HG03565 (cell line): ENCODE results near the gene PPP6R2.
A peak's percentile ranks its signal among the peaks of the same experiment; 100 is the strongest.
"Not testable (repeated sequence)": the region's sequence is repeated elsewhere in the genome, so short reads cannot be mapped to it uniquely, and the experiment has no call there.

Source experiments
- ATAC-seq: cut with Tn5 transposase; IDR thresholded peaks from one replicate; pipeline ENCODE4 v1.9.1; 2021; ENCODE audit warnings: mild to moderate bottlenecking, moderate library complexity; ENCODE audit not compliant: unreplicated experiment

Gene PPP6R2

GRCh38 chr22:50317674-50318073, 25.5 kb upstream of the PPP6R2 start:
- no peak for ATAC-seq

DNA sequence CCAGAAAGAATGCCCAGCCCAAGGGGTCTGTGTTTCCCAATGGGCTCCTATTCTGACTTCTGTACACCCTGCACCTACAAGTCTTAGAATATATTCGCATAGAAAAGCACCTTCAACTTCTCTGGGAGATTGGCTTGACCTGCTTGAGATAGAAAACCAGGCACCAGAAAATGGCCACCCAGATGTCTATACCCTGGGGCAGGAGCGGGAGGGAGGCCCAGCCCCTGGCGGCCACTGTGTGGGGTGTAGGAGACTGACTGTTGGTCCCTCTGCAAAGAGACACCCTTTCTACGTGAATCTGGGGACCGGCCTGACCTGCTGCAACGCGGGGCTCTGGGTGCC, 24.8 kb upstream of the PPP6R2 start:
- no peak for ATAC-seq

- no peak for ATAC-seq
Measured at GRCh38 chr22:50318698-50319411, 24.3 kb upstream of the PPP6R2 start.

DNA sequence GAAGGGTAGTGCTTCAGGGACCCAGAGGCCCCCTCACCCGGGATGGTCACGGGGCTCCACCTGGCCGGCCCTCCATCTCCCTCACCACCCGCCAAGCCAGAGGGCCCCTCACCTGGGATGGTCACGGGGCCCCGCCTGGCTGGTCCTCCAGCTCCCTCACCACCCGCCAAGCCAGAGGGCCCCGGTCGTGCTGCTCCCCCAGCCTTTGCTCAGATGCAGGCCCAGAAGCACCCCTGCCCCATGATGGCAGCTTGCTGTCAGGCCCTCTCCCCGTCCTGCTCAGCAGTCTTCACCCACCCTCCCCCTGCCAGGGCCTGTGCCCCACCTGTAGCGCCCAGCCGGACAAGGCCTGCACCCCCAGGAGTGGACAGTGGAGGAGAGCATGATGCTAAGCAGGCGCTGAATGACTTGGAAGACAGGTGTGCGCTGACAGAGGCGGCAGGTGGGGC, 23.6 kb upstream of the PPP6R2 start:
- ATAC-seq, result no peak

DNA sequence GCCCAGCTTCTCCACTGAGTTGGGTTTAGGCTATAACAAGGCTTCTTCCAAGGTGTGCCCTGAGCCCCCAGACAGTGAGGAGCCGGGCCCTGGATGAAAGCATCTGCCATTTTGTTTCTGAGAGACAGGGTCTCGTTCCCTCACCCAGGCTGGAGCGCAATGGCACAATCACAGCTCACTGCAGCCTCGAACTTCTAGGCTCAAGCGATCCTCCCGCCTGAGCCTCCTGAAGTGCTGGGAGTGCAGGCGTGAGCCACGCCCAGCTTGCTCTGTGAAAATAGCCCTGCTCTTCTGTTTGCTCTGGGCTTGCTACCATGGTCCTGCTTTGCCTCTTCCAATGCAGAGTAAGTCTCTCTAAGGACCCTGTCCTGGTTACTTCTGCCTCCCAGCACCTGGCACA, 23.0 kb upstream of the PPP6R2 start:
- ATAC-seq, result no peak

- no peak for ATAC-seq
Measured at GRCh38 chr22:50320671-50321325, 22.3 kb upstream of the PPP6R2 start.

DNA sequence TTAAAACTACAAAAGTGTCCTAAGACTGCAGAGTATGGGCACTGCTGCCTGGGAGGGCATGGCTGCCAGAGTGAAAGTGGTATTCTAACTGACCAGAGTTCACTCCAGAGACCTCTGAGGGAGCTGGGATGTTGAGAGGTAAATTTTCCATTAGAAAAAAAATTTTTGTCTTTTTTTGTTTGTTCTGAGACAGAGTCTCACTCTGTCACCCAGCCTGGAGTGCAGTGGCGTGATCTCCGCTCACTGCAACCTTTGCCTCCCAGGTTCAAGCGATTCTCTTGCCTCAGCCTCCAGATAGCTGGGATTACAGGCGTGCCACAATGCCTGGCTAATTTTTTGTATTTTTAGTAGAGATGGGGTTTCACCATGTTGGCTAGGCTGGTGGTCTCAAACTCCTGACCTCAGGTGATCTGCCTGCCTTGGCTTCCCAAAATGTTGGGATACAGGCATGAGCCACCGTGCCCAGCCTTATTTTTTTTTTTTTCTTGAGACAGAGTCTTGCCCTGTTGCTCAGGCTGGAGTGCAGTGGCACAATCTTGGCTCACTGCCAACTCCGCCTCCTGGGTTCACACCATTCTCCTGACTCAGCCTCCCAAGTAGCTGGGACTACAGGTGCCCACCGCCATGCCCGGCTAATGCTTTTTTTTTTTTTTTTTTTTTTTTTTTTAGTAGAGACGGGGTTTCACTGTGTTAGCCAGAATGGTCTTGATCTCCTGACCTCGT, 20.6 kb upstream of the PPP6R2 start:
- not testable (repeated sequence) for ATAC-seq

- ATAC-seq, result no peak
Measured at GRCh38 chr22:50323900-50324299, 19.2 kb upstream of the PPP6R2 start.

- ATAC-seq, result no peak
Measured at GRCh38 chr22:50325444-50326224, 17.5 kb upstream of the PPP6R2 start.

GRCh38 chr22:50326225-50326955, 16.7 kb upstream of the PPP6R2 start:
- ATAC-seq, result no peak

- peak; percentile 69 for ATAC-seq
Measured at GRCh38 chr22:50326956-50327710, 16.0 kb upstream of the PPP6R2 start, which contains the start of gene DENND6B. TSS of gene DENND6B (minus strand) at chr22:50327012. CDS start at chr22:50326988, 24 bp downstream.

- no peak for ATAC-seq
Measured at GRCh38 chr22:50327711-50328019, 15.5 kb upstream of the PPP6R2 start.

DNA sequence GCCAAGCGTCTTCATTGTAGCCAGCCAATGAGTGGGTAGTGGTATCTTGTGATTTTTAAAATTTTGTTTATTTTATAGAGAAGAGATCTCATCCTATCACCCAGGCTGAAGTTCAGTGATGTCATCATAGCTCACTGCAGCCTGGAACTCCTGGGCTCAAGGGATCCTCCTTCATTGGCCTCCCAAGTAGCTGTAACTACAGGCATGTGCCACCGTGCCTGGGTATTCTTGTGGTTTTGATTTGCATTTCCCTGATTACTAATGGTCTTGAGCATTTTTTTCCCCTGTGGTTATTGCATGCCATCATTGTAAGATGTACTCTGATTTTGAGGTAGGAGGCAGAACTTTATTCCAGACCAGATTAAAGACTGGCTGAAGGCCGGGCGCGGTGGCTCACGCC, 13.9 kb upstream of the PPP6R2 start:
- ATAC-seq, result no peak

DNA sequence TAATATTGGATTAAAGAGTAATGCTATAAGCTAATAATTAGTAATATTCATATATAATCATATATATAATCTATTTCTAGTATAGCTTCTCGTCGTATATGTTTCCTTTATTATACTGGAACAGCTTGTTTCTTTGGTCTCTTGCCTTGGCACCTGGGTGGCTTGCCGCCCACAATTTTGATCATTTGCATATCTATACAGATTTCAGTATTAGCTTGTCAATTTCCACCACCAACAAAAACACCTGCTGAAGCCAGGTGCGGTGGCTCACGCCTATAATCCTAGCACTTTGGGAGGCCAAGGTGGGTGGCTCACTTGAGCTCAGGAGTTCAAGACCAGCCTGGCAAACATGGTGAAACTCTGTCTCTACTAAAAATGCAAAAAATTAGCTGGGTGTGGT, 8.7 kb upstream of the PPP6R2 start:
- ATAC-seq, result not testable (repeated sequence)

DNA sequence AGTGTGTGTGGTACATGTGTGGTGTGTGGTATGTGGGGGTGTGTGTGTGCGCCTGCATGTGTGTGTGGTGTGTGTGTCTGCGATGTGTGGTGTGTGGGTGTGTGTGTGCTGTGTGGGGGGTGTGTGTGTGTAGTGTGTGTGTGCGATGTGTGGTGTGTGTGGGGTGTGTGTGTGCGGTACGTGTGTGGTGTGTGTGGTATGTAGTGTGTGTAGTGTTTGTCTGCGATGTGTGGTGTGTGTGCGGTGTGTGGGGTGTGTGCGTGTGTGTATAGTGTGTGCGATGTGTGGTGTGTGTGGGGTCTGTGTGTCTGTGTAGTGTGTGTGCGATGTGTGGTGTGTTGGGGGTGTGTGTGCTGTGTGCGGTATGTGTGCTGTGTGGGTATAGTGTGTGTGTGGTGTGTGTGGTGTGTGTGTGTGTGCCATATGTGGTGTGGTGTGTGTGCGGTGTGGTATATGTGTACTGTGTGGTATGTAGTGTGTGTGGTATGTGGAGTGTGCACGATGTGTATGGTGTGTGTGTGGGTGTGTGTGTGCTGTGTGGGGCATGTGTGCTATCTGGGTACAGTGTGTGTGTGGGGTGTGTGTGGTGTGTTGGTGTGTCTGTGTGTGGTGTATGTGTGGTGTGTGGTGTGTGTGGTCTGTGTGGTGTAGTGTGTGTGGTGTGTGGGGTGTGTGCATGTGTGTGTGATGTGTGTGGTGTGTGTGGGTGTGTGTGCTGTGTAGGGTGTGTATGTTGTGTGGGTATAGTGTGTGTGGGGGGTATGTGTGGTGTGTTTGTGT, 5.7 kb upstream of the PPP6R2 start:
- ATAC-seq, result no peak

DNA sequence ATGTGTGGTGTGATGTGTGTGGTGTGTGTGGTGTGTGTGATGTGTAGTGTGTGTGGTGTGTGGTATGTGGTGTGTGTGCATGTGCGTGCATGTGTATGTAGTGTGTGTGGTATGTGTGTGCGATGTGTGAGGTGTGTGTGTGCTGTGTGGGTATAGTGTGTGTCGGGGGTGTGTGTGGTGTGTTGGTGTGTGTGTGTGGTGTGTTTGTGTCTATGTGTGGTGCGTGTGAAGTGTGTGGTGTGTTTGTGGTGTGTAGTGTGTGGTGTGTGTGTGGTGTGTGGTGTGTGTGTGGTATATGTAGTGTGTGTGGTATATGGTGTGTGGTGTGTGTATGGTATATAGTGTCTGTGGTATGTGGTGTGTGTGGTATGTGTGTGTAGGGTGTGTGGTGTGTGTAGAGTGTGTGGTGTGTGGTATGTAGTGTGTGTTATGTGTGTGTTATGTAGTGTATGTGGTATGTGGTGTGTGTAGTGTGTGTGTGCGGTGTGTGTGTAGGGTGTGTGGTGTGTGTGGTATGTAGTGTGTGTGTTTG, 5.0 kb upstream of the PPP6R2 start:
- ATAC-seq, result no peak

GRCh38 chr22:50338860-50339462, 4.2 kb upstream of the PPP6R2 start:
- ATAC-seq, result no peak
